ENCODE data around the gene ANKLE2.

DNA sequence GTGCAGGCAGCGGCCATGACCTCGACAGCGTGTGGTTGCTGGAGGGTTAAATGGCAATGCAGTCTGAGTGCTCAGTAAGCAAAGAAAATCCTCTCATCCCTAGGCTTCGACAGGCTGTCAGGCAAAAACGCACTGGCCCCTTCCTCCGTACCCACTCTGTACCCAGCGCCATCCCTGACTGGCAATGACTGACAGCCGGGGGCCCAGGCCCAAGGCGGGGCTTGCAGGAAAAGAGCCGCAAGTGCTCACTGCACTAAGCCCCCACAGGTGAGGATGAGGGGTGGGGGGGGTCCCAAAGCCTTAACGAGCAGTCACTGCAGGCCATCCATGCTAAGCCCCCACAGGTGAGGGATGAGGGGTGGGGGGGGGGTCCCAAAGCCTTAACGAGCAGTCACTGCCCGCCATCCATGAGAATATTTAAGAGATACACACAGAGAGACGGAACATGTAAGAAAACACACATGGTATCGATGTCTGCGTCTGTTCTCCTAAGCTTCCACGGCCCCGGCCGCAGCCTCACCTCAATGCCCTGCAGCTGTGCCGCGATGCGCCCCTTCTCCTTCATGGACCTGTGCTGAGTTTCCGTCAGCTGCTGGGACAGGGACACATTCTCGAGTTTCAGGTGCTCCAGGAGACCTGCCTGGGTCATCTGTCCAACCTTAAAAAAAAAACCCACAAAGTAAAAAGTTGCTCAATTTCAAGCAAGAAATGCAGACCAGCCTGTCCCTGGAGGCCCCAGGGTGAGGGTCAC is 36.4 kb upstream of the ANKLE2 start:
- TF ChIP-seq, protein P1, sequence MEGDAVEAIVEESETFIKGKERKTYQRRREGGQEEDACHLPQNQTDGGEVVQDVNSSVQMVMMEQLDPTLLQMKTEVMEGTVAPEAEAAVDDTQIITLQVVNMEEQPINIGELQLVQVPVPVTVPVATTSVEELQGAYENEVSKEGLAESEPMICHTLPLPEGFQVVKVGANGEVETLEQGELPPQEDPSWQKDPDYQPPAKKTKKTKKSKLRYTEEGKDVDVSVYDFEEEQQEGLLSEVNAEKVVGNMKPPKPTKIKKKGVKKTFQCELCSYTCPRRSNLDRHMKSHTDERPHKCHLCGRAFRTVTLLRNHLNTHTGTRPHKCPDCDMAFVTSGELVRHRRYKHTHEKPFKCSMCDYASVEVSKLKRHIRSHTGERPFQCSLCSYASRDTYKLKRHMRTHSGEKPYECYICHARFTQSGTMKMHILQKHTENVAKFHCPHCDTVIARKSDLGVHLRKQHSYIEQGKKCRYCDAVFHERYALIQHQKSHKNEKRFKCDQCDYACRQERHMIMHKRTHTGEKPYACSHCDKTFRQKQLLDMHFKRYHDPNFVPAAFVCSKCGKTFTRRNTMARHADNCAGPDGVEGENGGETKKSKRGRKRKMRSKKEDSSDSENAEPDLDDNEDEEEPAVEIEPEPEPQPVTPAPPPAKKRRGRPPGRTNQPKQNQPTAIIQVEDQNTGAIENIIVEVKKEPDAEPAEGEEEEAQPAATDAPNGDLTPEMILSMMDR (IDR thresholded peaks at IDR 0.05 in 2 of 3, conservative IDR thresholded peaks at IDR 0.05 in 1 of 3; ENCODE audit: control insufficient read depth in 2 of 3, extremely low read depth in 1 of 3, insufficient read depth in 1 of 3, low read depth in 3 of 3, low read length in 3 of 3) = no peak
- TF ChIP-seq NRF1 (conservative IDR thresholded peaks at IDR 0.05; ENCODE audit: low read depth, low read length) = no peak
- TF ChIP-seq POLR2AphosphoS5 (IDR thresholded peaks at IDR 0.05; ENCODE audit: low read length) = no peak
- no peak for TF ChIP-seq SREBF2 (IDR thresholded peaks at IDR 0.05; ENCODE audit: low read length)
- TF ChIP-seq, protein P2, sequence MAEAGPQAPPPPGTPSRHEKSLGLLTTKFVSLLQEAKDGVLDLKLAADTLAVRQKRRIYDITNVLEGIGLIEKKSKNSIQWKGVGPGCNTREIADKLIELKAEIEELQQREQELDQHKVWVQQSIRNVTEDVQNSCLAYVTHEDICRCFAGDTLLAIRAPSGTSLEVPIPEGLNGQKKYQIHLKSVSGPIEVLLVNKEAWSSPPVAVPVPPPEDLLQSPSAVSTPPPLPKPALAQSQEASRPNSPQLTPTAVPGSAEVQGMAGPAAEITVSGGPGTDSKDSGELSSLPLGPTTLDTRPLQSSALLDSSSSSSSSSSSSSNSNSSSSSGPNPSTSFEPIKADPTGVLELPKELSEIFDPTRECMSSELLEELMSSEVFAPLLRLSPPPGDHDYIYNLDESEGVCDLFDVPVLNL (IDR thresholded peaks at IDR 0.05; ENCODE audit: low read depth, low read length) = no peak
- no peak for TF ChIP-seq FOS (IDR thresholded peaks at IDR 0.05; ENCODE audit: borderline replicate concordance, extremely low read depth, insufficient read length)
- no peak for TF ChIP-seq ESRRA (IDR thresholded peaks at IDR 0.05; ENCODE audit: low read length)
